ENCODE measurements around the gene NREP. TPM values are rescaled to one million over a fixed set of nuclear protein-coding genes. Genes with fewer than 3 reads are reported as not detected.

Gene NREP
- total and polyA plus RNA-seq, 2 donors (not counting 3 experiments of a cell fraction or from before 2014, with no cell fraction given), result 96.7 to 112 TPM

DNA sequence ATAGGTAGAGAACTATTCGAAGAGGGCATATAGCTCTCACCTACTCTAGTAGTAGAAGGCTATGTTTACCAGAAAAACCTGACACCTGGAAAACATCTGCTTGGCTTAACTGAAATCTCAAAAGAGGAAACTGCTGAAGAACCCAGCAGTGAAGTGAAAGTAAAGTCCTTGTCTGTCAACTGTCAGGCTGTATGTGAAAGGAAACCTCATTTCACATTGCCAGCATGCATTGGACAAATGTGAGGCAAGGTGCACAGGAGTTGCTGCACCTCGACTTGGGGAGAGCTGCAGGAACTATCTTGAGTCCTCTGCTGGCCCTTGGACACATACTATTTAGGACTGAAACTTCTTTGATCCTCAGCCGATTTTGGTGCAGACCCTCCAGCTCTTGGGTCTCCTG is 53.3 kb downstream of the NREP start:
- POLR2A ChIA-PET, result no interaction called here
- H3K27ac ChIP-seq (ENCODE audit: insufficient read depth, low read depth, low read length), result no peak overlapping the region
- no peak overlapping the region for H3K4me3 ChIP-seq (replicated peaks in 1 of 3; ENCODE audit: insufficient read depth in 1 of 3, low read depth in 1 of 3, low read length in 3 of 3)
- H4K20me1 ChIP-seq (replicated peaks; ENCODE audit: control insufficient read depth, extremely low read depth, insufficient read depth, low read length), result no peaks in the 10 kb centered on the region
- intact Hi-C loops (cut with micrococcal nuclease), result no loop called here
- dilution Hi-C loops (cut with MboI; ENCODE audit: extremely low pct_ligation_motif_present, low sequenced_read_pairs), result no loop called here
- no peak overlapping the region for H2AFZ ChIP-seq (ENCODE audit: low read depth, low read length)
- no peaks in the 10 kb centered on the region for H3K79me2 ChIP-seq (ENCODE audit: control insufficient read depth, insufficient read depth, low read length)
- TF ChIP-seq, protein P1, sequence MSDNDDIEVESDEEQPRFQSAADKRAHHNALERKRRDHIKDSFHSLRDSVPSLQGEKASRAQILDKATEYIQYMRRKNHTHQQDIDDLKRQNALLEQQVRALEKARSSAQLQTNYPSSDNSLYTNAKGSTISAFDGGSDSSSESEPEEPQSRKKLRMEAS (IDR thresholded peaks at IDR 0.05; ENCODE audit: insufficient read depth, insufficient read length), result no peak
- TF ChIP-seq JUN (IDR thresholded peaks at IDR 0.05; ENCODE audit: borderline replicate concordance, insufficient read depth, insufficient read length, low read depth) (no peak), POLR2A (IDR thresholded peaks at IDR 0.05; ENCODE audit: low read depth, low read length) (no peak), GATA2 (IDR thresholded peaks at IDR 0.05; ENCODE audit: insufficient read depth, insufficient read length, low read depth, low read length) (no peak), POLR2AphosphoS5 (IDR thresholded peaks at IDR 0.05; ENCODE audit: insufficient read depth, low read depth, low read length) (no peak), MYC (IDR thresholded peaks at IDR 0.05; ENCODE audit: low read depth, low read length) (no peak), CTCF (IDR thresholded peaks at IDR 0.05; ENCODE audit: extremely low read depth in 1 of 2, insufficient read depth in 1 of 2, low read depth in 1 of 2, low read length in 2 of 2) (no peak), FOS (IDR thresholded peaks at IDR 0.05; ENCODE audit: borderline replicate concordance, insufficient read depth, low read length) (no peak), EZH2 (IDR thresholded peaks at IDR 0.05; ENCODE audit: borderline replicate concordance, low read depth, low read length, severe bottlenecking) (no peak)
- H3K4me1 ChIP-seq (ENCODE audit: control insufficient read depth, extremely low read depth, insufficient read depth, low read length), result no peaks in the 10 kb centered on the region
- H3K9ac ChIP-seq (replicated peaks; ENCODE audit: extremely low read depth, insufficient read depth, low read length), result no peak overlapping the region
- no peaks in the 10 kb centered on the region for H3K27me3 ChIP-seq (ENCODE audit: control insufficient read depth in 2 of 2, insufficient read depth in 2 of 2, low read length in 2 of 2)
- no TSS peak for BruUV-seq (replicated peaks)
- CTCF ChIA-PET, result interaction anchor here (1.6 to 1.7 kb wide), 2 partner anchors 153 to 172 kb away, joined by 4 to 5 read pairs; no protein-coding TSS in a partner anchor
- no peaks in the 10 kb centered on the region for H3K36me3 ChIP-seq (ENCODE audit: control insufficient read depth in 2 of 2, extremely low read depth in 1 of 2, insufficient read depth in 2 of 2, low read length in 2 of 2)
- no peak for FAIRE-seq
- no peak overlapping the region for H3K4me2 ChIP-seq (ENCODE audit: insufficient read depth, low read length)
- no peaks in the 10 kb centered on the region for H3K9me1 ChIP-seq (replicated peaks; ENCODE audit: control insufficient read depth, extremely low read depth, insufficient read depth, low read length)
- no peak for DNase-seq (ENCODE audit: low read depth, low spot score)
- H3K9me3 ChIP-seq (replicated peaks; ENCODE audit: control insufficient read depth, insufficient read depth, low read length), result no peaks in the 10 kb centered on the region

Measured in endothelial cell of umbilical vein (primary cell).